BJ (cell line): ENCODE data around the gene YPEL3. TPM values are rescaled to one million over a fixed set of nuclear protein-coding genes. Genes with fewer than 3 reads are reported as not detected.

Source experiments
- CTCF ChIA-PET: fragments of 350-600 bp; formaldehyde crosslinking; extraction: SDS; loops from one replicate; lab custom pipeline; 2021; ENCODE audit warnings: antibody characterized with exemption, inconsistent platforms; lab: Yijun Ruan, JAX
- POLR2A ChIA-PET: fragments of 300-600 bp; sonication (Branson Sonifier 250); formaldehyde crosslinking; extraction: SDS; loops from one replicate; lab custom pipeline; 2021; ENCODE audit warnings: antibody characterized with exemption; lab: Charles Lee
- DNase-seq: peaks from one replicate; pipeline ENCODE4 v3.0.0-alpha.2; 2011; ENCODE audit warnings: low read depth
- H3K27me3 ChIP-seq: 2 replicates; pipeline ENCODE4 v1.6.0; 2011; ENCODE audit warnings: low read length; ENCODE audit not compliant: control insufficient read depth, insufficient read depth
- H3K36me3 ChIP-seq: 2 replicates; pipeline ENCODE4 v1.5.1; 2011; ENCODE audit warnings: low read length; ENCODE audit not compliant: control insufficient read depth, insufficient read depth
- H3K4me3 ChIP-seq: 2 replicates; pipeline ENCODE4 v1.5.1; 2011; ENCODE audit warnings: low read depth, mild to moderate bottlenecking, control low read depth, low read length
- CTCF ChIP-seq: IDR thresholded peaks from 2 replicates; pipeline ENCODE4 v1.5.1; 2011; ENCODE audit warnings: low read depth, mild to moderate bottlenecking, control low read depth, inconsistent platforms, low read length, moderate library complexity; ENCODE audit not compliant: insufficient read depth
- polyA plus RNA-seq: library from polyadenylated mRNA; depleted of rRNA; stranded (reverse); fragments of >200 nt; gene quantifications from 2 replicates; pipeline ENCODE4 v1.2.3, GENCODE V29; 2011

YPEL3 gene
- polyA plus RNA-seq, 1 experiment, result 49.1 TPM

GRCh38 chr16:30104492-30104891 lies 8.5 kb upstream of the YPEL3 start:
- H3K4me3 ChIP-seq, result no peak overlapping the region
- TF ChIP-seq CTCF, result no peak
- no peak for DNase-seq
- CTCF ChIA-PET, result interaction anchor here (3.7 to 4.1 kb wide), 2 partner anchors 9 to 13 kb away, joined by 17 to 25 read pairs; partner anchors contain the start of genes GDPD3 and TBX6
- H3K27me3 ChIP-seq, result no peaks in the 10 kb centered on the region
- H3K36me3 ChIP-seq, result peaks cover 6% of the 10 kb centered on the region
- POLR2A ChIA-PET, result no interaction called here

- Histone ChIP-seq H3K36me3 (peaks cover 6% of the 10 kb centered on the region), H3K4me3 (no peak overlapping the region), H3K27me3 (no peaks in the 10 kb centered on the region)
- DNase-seq, result no peak
- CTCF ChIA-PET, result interaction anchor here (3.7 to 4.1 kb wide), 2 partner anchors 9 to 12 kb away, joined by 17 to 25 read pairs; partner anchors contain the start of genes GDPD3 and TBX6
- POLR2A ChIA-PET, result no interaction called here
- no peak for TF ChIP-seq CTCF
Measured at GRCh38 chr16:30104090-30104489, 8.1 kb upstream of the YPEL3 start.

GRCh38 chr16:30096862-30097563 lies 1.0 kb upstream of the YPEL3 start:
- POLR2A ChIA-PET, result no interaction called here
- no peak for DNase-seq

GRCh38 chr16:30095166-30096078 lies 591 bp downstream of the YPEL3 start:
- H3K4me3 ChIP-seq, result peak overlapping the region; percentile 88
- H3K36me3 ChIP-seq, result peaks cover 15% of the 10 kb centered on the region
- ChIA-PET POLR2A (no interaction called here), CTCF (interaction anchor here (0.8 to 1.1 kb wide), 3 partner anchors 16 to 314 kb away, joined by 3 read pairs; no protein-coding TSS in a partner anchor)
- DNase-seq, result no peak
- H3K27me3 ChIP-seq, result no peaks in the 10 kb centered on the region
- no peak for TF ChIP-seq CTCF

More at GRCh38 chr16:30096862-30097563, 1.0 kb upstream of the YPEL3 start:
- Histone ChIP-seq H3K27me3 (no peaks in the 10 kb centered on the region), H3K4me3 (peak overlapping the region; percentile 30; the same call in 1 of the 2 replicates), H3K36me3 (peaks cover 15% of the 10 kb centered on the region)
- no peak for TF ChIP-seq CTCF
- CTCF ChIA-PET, result interaction anchor here (1.2 kb wide), 1 partner anchor 14 kb away, joined by 5 read pairs; no protein-coding TSS in a partner anchor
